CD4-positive, alpha-beta T cell treated with Interleukin-21 for 1 hour (primary cell): ENCODE data around the gene ISY1.

Experiments used
- DNase-seq: peaks from one replicate; pipeline ENCODE4 v3.0.0-alpha.2; 2020

Gene ISY1

GRCh38 chr3:129085818-129086217 is 75.0 kb downstream of the ISY1 start:
- no peak for DNase-seq

GRCh38 chr3:129085165-129085715 is 75.6 kb downstream of the ISY1 start:
- no peak for DNase-seq

DNA sequence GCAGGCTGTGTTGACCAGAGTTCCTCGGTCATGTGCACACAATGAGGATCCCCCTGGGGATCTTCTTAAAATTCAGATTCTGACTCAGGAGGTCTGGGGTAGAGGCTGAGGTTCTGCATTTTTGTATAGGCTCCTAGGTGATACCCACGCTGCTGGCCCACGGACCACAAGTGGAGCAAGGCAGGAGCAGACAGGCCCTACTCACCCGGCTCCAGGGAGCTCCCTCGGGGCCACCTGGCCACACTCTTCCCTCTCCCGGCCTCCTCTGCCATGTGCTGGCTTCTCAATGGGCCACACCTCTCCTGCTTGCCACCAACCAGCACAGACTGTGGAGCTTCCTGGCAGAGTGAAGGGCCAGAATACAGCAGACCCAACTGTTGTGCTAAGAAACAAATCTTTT is 76.4 kb downstream of the ISY1 start:
- DNase-seq, result no peak

DNA sequence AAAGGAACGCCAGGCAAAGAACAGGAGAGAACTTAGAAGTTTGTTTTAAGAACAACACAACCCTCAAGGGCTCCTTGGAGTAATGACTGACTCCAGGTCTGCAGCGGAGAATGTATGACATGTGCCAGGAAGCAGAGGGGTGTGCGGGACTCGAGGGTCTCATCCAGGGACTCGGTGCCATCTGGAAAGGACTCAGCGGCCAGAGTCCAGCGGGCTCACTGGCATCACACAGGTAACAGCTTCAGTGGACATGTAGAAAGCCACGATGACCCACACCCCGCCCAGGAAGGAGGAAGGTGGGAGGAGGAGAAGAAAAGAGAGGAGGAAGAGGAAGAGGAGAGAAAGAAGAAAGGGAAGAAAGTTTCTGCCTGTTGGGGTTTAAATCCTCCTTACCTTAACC is 78.8 kb downstream of the ISY1 start:
- no peak for DNase-seq

DNA sequence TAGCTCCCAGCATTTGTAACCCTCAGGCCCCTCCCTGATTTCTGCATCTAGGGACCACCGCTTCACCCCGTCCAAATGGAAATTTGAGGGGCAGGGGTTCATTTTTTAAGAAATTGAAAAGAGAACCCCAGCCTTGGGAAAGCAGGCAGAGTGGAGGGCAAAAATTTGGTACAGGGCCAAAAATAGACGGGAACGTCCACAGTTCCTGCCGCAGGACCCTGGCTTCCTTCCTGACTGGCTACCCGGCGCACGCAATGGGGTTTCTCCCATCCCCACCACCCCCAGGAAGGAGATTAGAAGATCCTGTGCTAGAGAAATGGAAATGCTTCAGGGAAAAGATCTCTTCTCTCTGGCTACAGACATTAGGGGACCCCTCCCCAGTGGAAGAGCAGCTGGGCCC is 79.4 kb downstream of the ISY1 start:
- DNase-seq, result no peak

- no peak for DNase-seq
These were observed 82.4 kb downstream of the ISY1 start for GRCh38 chr3:129078510-129078909.
